Brain pericyte (primary cell): Measurements from ENCODE around the gene RYR3.

ENCODE experiments used
- DNase-seq: peaks from one replicate; pipeline ENCODE4 v3.0.0-alpha.2; 2012; ENCODE audit warnings: low read depth, low spot score

The RYR3 gene

DNA sequence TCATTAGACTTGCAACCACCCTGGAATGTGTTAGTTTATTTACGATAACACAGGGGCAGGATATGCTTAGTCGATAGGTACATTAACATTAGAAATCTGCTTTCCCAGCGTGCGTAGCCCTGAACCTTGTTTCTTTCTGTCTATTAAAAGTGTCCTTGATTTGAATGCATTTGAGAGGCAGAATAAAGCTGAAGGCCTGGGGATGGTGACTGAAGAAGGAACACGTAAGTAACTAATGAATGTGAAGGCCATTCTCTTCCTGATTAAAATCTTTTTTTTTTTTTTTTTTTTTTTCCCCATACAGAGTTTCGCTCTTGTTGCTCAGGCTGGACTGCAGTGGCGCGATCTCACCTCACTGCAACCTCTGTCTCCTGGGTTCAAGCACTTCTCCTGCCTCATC is 514.7 kb downstream of the RYR3 start:
- no peak for DNase-seq

DNA sequence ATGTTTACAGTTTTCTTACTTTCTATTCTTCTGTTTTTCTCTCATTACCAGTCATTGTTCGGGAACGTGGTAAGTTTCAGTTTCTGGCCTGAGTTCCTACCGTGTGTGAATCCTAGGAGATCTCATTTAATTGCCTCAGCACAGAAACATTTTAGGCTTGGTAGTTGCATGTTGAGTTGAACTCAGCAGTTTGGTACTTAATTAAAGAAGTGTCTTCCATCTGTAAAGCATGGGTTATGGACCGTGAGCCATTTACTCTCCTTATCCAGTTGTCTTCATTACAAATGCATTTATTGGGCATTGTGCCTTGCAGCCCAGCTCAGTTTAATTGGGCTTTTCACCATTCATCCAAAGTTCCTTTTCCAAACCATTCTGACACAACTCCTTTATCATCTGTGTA is 515.4 kb downstream of the RYR3 start:
- no peak for DNase-seq

- DNase-seq = no peak
These were observed 519.6 kb downstream of the RYR3 start for GRCh38 chr15:33830351-33830750.

- DNase-seq = no peak
These were observed 520.9 kb downstream of the RYR3 start for GRCh38 chr15:33831646-33832045.

DNA sequence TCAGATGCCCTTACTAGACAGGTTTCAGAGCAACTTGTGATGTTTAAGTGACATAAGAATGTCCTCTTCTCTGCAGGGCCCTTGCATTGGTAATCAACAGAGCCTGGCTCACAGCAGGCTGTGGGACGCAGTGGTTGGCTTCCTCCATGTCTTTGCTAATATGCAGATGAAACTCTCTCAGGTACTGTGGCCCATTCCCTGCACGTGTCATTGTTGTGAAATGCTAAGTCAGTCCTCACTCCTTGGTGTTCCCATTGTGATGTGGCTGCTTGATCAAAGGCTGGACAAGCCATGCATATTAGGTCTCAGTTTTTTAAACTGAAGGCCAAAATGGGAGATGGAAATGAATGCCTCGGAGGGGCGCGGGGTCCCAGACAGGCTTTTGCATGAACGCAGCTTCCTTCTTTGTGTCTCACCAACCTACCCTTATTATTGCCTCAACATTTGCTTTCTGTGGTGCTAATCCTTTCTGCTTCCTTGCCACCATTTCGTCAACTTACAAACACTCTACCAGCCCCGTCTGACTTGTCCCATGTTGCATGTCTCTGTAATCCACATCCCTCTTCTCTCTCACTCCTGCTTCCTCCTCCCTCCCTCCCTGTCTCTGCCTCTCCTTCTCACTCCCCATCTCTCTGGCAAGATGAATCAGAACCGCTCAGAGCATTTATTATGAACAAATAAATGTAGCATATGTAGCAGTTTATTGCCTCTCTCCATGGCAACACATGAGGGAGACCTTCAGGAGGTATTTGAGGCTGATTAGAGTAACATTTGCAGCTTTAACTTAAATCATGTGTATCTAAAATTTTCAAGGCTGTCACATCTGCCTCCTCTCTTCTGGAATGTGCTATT is 524.4 kb downstream of the RYR3 start:
- DNase-seq = no peak

GRCh38 chr15:33837294-33837693 is 526.5 kb downstream of the RYR3 start:
- no peak for DNase-seq

- DNase-seq = no peak
These were observed 528.8 kb downstream of the RYR3 start for GRCh38 chr15:33839540-33839939.

DNA sequence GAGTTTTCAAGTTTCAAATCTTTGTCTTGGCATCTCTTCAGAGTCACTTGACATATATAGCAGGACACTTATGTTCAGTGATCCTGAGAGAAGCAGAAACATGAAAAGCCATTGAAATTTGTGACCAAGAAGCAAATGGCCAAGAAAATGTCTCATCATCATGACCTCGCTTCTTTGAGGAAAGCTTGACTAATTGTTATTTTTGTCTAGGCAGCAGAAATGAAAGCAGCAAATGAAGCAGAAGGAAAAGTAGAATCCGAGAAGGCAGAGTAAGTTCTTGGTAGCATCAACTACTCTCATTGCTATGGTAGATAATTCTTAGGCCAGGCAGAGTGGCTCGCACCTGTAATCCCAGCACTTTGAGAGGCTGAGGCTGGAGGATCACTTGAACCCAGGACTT is 529.8 kb downstream of the RYR3 start:
- DNase-seq = no peak

DNA sequence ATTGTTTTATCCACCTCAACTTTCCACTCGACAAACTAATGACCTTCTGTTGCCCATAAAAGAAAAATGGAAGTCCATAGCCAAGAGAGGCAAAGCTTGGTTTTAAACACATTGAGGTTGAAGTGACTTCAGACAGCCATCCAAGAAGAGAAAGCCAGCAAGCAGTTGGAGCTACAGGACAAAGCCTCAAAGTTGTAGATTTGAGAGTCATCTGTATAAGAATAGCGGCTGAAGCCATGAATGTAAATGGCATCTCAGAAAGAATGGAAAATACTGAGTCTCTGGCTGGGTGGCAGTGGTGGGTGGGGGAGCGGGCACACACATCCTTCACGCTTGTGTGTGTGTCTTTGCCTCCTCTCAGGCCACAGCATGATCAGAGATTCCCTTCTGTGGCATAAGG is 533.4 kb downstream of the RYR3 start:
- no peak for DNase-seq

DNA sequence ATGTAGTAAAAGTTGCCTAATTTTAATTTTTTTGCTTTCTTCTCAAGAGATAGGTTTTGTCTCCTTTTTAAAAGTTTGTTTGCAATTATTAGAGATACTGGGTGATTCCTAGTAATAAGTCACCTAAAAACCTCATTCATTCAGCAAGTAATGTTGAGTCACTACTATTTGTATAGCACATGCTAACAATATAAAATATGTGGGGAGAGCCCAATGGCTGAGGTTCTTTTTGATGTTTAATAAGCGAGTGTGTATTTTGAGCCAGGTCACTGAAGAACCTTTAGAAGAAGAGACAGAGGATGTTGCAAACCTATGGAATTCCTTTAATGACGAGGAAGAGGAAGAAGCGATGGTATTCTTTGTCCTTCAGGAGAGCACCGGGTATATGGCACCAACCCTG is 533.8 kb downstream of the RYR3 start:
- DNase-seq = no peak

DNA sequence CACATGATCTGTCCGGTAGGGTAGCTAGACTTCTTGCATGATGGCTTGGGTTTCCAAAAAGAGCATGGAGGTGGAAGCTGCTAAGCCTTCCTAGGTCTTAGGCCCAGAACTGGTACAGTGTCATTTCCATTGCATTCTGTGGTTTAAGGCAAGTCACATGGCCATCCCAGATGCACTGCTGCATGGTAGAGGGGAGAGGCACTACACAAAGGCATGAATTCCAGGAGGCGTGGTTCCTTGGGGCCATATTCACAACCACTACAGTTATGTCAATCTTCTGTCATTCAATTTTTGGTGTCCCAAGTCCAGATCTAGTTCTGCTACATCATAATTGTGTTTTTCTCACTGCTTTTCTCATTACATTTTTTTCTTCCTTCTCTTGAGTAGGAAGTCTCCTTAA is 535.4 kb downstream of the RYR3 start:
- no peak for DNase-seq

DNA sequence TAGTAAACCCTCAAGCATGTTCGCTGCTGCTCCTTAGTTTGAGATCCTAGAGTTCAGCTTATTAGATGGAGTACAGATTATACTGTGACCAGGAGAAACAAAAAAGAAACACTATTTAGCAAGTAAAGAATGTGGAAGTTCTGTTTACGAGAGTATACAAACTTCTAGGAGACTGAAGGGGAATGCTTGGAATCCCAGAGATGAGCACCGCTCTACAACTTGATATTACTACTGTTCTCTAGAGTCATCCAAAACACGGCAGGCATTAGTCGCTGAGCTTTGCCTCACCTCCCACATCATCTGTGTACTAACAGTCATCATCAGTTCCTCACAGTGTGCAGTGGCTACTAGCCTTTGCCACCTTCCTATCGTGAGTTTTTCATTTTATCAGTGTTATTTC is 536.1 kb downstream of the RYR3 start:
- no peak for DNase-seq

- no peak for DNase-seq
These were observed 537.2 kb downstream of the RYR3 start for GRCh38 chr15:33848011-33848410.

DNA sequence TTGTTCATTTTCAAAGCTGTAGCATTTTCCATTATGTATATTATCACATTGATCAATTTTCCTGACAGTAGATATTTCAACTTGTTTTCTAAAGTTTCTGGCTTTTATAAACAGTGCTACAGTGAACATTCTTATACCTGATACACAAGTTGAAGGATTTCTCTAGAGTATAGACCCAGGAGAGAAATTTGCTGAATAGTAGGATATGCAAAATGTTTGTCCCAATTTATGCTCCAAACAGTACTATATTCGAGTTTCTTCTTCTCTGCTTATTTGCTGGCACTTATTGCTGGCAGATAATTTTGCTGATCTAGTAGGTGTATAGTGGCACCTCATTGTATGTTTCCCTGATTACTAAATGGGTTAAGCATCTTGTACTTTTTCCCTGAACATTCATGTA is 540.3 kb downstream of the RYR3 start:
- no peak for DNase-seq

DNA sequence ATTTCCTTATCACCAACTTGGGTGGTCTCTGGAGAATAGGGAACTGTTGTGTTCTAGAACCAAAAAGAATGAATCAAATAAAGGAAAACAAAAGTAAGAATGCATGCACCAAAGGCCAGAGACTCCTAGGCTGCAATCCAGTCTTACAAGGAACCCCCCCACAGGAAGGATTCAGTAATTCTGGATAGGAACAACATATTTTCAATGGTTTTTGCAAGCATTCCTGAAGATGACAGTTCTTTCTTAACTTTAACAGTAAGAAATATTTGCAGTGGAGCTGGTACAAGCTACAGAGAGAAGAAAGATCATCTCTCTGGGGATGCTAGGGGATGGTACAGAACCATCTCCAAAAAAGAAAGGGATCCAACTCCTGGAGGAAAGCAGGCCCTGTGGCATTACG is 541.3 kb downstream of the RYR3 start:
- DNase-seq = no peak

GRCh38 chr15:33852570-33852969 is 541.8 kb downstream of the RYR3 start:
- DNase-seq = no peak

DNA sequence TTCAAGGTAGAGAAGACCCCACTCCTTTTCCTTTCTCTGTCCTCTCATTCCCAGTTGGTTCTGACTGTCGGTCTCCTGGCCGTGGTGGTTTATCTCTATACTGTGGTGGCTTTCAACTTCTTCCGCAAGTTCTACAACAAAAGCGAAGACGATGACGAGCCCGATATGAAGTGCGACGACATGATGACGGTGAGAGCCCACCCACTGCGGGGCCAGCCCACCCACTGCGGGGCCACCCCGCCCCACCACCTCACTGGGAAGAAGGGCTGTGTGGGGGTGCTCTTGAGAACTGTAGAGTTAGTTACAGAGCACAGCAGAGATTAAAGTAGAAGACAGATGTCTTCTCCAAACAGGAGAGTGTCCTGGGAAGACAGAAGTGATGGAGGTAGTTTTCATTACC is 547.0 kb downstream of the RYR3 start:
- DNase-seq = no peak

DNA sequence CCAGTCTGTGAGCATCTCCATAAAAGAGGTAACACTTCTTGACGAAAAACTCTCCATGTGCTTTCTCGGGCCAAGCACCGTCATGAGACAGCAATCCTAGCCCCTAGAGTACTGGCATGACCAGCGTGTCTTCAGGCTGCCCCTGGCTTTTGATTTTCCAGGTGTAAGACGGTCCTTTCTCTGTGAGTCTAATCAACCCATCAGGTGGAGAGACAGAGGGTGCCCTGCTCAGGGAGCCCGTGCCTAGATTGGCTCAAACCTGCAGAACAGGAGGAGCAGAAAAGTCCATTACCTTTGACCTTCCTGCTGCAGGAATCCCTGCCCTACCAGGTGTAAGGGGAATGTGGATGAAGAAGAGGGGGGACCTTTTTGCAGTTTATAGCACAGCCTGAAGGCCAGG is 548.1 kb downstream of the RYR3 start:
- DNase-seq = no peak

GRCh38 chr15:33859992-33860545 is 549.3 kb downstream of the RYR3 start:
- no peak for DNase-seq

DNA sequence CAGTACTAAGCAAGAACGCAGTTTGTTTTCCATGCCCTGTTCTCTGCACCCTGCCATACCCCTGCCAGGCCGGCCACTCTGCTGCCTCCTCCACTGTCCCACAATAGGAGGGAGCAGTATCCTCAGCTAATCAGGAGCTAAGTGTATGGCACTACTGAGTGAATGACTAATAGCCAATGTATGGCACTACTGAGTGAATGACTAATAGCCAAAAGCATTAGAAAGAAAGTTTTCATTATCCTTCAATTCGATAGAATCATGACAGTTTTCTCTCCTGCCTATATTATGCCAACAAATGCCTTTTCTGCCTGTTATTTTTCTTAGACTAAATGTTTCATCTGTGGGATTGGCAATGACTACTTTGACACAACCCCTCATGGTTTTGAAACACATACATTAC is 550.0 kb downstream of the RYR3 start:
- DNase-seq = no peak

DNA sequence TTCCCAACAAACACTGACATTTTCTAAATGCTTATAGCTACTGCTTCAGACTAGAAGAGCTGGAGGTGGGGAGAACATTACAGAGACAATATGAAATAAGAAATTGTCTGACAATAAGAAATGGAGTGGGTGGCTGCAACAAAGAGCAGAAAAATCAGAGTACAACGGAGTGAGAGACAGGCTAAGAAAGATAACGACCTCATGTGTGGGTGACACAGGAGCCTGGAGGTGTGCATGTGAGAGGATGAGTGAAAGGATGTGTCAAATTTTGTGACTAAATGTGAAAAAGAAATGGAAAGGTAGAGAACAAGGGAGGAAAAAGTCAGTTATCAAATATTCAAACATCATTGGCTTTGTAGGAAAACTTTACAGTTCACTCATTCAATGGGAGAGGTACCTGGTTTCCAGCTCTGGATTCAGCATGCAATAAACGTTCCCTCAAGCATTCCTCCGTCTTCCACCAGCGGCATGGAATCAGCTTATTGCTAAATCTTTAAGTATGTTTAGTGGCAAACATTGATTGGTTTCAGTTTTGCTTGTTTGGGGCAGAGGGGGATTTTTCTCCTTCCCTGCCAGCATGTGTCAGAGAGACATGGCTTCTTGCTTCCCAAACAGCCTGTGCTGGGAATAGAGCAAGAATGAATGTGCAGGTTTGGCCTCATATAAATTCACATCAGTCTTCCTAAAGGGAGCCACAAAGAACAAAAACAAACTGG is 553.8 kb downstream of the RYR3 start:
- no peak for DNase-seq

DNA sequence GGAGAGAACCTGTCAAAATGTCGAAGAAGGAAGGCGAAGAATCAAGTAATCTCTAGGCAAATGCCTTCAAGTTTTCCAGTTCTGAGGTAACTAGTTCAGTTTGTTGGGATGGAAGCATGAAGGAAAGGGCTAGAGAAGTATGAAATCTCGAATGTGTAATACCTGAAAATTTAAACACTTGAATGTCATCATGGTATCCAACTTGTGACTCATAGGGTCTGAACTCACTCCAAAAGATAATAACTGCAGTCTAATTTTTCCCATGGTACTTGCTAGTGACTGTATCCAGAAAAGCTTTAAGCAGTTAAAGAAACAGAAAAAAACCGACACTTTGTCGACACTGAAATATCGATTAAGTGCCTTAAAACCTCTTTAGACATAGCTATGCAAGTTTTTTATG is 554.6 kb downstream of the RYR3 start:
- DNase-seq = no peak
